HL-60/S4 treated with phorbol 12-myristate 13-acetate at 8.2 ng/mL for 4 days and 3 days (cell line): ENCODE measurements around the gene SEC14L3.
"Not testable (repeated sequence)": the region's sequence is repeated elsewhere in the genome, so short reads cannot be mapped to it uniquely, and the experiment has no call there.

Experiments
- in situ Hi-C: fragments of 300-500 bp; cut with MboI; formaldehyde crosslinking; loops from 2 replicates; pipeline ENCODE4 v1.15.0; 2022; ENCODE audit warnings: low sequenced_read_pairs

Gene SEC14L3

DNA sequence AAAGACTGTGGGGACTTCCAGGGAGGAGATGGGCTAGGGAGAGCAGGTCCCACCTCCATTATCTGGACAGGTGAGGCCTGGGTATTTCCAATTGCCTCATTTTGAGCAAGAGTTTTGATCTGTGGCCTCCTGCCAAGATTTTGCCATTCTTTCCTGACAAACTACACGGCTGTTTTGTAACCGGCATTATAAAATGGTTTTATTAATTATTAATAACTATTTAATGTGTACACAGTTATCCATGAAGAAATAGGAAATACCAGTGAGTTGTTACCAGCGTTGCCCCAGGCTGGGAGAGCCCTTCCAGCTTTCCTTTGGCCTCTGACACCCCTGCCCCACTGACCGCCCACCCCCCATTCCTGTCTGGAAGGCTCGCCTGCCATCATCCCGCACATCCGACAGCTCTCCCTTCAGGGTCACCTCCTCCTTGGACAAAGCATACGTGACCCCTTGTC lies 14.9 kb upstream of the SEC14L3 start:
- in situ Hi-C loops = loop anchor here (5.0 to 25.0 kb wide), 2 partner anchors 94 to 374 kb away; no protein-coding TSS in a partner anchor

DNA sequence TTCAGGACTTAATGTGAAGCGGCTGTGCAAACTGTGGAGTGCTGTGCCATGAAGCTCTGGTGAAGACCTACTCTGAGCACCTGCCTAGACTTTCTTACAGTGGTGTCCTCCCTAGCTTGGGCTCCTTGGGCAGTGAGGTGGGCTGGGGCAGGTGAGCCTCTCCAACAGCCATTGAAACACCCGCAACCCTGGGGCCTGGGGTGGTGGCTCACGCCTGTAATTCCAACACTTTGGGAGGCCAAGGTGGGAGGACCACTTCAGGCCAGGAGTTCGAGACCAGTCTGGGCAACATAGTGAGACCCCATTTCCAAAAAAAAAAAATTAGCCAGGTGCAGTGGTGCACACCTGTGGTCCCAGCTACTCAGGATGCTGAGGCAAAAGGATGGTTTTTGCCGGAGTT lies 14.3 kb upstream of the SEC14L3 start:
- in situ Hi-C loops = loop anchor here (5.0 to 25.0 kb wide), 2 partner anchors 94 to 374 kb away; no protein-coding TSS in a partner anchor

DNA sequence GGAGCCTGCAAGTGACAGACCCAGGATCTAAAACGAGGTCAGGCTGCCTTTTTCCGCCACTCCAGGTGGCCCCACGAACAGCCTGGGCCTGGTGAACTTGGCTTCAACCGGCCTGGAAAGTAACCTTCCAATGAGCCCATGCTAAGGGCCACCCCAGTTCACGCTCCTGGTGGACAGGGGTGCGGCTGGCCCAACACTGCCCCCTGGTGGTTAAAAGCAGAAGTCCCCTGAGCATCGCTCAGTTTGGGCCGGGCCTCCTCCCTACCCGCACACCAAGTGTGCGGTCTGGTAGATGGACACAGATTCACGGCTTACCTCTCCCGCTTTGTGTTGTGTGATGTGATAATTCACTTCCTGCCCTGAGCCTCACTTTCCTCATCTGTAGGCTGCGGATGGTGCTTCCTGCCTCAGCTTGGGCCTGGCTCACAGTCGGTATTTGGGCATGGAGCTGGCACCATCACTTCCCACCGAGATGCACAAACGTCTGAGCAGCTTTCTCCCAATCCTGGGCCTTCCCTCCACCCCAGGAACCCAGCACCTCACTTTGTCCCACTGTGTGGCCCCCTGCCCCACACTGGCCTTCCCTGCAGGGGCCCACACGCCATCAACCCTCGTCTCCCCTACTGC lies 13.7 kb upstream of the SEC14L3 start:
- in situ Hi-C loops = loop anchor here (5.0 to 25.0 kb wide), 2 partner anchors 93 to 373 kb away; no protein-coding TSS in a partner anchor

DNA sequence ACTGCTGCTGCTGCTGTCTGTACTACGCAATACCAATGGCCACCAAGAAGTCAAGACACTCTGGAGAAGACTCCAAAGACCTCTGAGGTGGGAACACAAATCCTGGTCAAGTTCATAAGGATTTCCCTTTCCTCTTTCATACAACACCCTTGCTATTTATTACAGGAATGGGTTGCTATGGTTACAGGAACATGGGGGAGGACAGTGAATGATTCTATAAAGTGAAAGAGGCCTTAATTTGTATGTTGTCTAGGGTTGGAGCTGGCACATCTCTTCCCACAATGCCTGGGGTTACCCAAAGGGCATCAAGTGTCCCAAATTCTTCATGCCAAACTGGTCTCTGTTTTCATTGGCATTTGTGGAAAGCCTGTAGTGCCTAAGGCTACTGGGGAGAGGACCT lies 11.4 kb upstream of the SEC14L3 start:
- in situ Hi-C loops = loop anchor here (25.0 kb wide), 1 partner anchor 371 kb away; no protein-coding TSS in a partner anchor

DNA sequence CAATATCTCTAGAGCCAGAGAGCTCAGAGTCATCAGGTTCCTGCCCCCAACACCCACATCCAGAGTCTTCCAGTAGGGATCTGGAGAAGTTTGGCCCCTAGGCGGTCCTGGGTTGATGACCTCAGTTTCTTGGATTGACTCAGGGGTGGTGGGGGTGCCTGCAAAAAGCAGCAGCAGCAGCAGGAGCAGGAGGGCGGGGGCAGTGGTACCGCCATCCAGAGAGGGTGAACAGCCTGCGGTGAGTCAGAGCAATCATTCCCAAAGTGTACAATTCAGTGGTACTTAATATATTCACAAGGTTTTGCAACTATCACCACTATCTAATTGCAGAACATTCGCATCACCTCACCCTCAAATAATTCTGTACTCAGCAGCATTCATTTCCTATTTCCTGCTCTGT lies 9.9 kb upstream of the SEC14L3 start:
- in situ Hi-C loops = loop anchor here (25.0 kb wide), 1 partner anchor 369 kb away; no protein-coding TSS in a partner anchor

DNA sequence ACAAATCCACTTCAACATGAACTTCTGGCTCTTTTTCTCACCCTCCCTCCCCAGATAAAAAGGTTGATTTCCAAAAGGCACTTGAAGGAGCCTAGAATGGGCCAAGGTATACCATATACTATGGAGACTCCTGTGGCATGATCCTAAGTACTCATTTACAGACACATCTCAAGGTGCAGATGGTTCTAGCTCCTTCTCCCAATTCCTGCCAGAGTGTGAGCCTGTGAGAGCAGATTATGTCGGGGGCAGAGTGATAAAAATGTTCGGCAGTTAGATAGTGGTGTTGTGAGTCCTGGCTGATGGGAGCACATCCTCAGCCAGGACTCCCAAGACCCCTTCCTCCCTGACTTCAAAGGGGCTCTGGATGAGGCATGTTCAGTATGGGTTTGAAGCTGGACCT lies 8.2 kb upstream of the SEC14L3 start:
- in situ Hi-C loops = loop anchor here (25.0 kb wide), 1 partner anchor 368 kb away; no protein-coding TSS in a partner anchor

DNA sequence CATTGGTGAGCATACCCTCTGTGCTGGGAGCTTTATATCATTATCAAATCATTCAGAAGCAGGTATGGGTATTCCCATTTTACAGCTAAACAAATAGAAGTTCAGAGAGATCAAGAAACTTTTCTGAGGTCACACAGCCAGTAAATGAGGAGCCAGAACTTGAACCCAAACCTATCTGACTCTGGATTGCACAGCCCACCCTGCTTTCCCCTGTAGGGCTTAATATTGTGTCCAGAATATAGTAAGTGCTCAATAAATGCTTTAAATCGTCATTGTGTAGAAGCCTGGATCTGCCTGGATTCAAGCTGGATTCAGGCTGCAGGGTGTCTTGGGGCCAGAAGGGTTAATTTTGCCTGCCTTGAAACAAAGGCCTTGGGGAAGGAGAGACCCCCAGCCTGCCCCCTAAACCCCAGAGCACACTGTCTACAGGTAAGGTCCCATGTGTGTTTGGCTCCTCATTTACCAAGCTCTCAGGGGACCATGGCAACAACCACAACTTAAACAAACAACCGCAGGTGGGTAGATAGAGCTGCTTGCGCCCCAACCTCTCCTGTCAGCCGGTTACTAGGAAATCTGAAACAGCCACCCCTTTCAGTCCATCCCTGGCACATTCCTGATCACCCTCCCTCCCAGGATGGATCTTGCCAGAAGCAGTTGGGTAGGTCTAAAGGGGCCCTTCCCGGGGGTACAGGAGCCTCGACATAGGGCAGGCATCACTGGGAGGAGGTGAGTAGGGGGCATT lies 3.0 kb upstream of the SEC14L3 start:
- in situ Hi-C loops = loop anchor here (25.0 kb wide), 1 partner anchor 363 kb away; no protein-coding TSS in a partner anchor

DNA sequence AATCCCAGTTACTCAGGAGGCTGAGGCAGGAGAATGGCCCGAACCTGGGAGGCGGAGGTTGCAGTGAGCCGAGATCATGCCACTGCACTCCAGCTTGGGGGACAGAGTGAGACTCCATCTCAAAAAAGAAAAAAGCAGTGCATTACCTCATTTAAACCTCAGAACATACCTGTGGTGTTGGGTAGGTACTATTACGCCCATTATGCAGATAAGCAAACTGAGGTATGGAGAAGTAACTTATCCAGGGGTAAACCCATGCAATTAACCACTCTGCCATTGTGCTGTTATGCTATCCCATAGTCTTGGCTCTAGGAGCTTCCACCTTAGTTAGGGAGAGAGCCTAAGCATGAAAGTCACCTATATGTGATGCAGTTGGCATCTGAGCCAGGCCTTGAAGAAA lies 2.3 kb upstream of the SEC14L3 start:
- in situ Hi-C loops = no loop called here

DNA sequence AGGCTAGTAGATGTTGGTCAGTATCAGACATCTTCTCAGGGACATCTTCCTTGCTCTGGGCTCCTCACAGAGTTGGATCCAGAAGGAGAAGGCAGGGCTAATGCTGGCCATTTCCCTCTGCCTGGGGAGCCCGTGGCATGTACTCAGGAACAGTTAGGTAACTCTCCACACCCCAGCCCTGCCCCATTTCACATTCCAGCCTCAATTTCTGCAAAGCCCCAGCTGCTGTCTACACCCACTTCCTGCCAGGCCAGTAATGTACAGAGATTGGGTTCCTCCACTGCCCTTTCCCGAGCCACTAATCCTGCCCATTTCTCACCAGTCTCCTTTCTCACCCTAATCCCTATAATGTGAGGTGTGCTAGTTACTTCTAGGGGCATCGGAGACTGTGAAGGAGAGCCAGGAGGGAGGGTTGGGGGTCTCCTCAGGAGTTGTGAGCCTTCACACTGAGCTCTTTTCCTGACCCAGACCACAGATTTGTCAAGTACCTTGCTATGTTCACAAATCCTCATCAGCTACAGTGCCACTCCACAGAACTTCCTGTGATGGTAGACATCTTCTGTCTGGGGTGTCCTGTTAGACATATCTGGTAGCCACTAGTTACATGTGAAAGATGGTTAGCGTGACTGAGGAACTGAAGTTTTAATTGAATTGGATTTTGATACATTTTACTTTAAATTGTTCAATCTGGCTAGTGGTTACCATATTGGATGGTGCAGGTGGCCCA lies 1.3 kb upstream of the SEC14L3 start:
- in situ Hi-C loops = no loop called here

DNA sequence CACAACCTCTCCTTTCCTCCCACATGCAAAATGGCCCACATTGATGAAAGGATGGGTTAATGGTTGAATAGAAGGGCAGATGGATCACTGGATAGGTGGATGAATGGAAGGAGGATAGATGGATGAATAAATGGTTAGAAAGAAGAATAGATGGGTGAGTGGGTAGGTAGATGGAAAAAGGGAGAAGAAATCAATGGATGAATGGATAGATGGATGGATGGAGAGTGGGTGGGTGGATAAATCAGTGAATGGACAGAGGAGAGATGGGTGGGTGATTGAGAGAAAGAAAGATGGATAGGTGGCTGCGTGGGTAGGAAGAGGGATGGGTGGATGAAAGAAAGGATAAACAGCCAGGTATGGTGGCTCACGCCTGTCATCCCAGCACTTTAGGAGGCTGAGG lies 1.2 kb downstream of the SEC14L3 start:
- in situ Hi-C loops = no loop called here

DNA sequence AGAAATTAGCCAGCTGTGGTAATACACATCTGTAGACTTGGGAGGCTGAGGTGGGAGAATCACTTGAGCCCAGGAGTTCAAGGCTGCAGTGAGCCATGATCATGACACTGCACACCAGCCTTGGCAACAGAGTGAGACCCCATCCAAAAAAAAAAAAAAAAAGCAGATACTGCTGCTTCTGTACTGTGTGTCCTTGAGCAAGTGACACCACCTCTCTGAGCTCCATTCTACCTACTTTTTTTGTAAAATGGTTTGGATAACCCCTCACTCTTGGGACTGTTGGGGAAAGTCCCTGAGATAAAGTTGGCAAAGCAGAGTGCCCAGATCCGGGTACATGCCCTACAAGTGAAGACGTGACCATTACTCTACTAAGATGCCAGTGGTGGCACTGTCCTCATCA lies 2.7 kb downstream of the SEC14L3 start:
- in situ Hi-C loops = no loop called here

DNA sequence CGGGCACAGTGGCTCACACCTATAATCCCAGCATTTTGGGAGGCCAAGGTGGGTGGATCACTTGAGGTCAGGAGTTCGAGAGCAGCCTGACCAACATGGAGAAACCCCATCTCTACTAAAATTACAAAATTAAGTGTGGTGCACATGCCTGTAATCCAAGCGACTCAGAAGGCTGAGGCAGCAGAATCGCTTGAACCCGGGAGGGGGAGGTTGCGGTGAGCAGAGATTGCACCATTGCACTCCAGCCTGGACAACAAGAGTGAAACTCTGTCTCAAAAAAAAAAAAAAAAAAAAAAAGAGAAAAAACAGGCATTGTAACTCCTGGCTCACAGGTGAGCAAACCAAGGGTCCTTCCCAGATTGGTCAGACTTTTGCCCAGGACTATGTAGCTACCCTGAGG lies 11.3 kb downstream of the SEC14L3 start:
- in situ Hi-C loops = not testable (repeated sequence)

DNA sequence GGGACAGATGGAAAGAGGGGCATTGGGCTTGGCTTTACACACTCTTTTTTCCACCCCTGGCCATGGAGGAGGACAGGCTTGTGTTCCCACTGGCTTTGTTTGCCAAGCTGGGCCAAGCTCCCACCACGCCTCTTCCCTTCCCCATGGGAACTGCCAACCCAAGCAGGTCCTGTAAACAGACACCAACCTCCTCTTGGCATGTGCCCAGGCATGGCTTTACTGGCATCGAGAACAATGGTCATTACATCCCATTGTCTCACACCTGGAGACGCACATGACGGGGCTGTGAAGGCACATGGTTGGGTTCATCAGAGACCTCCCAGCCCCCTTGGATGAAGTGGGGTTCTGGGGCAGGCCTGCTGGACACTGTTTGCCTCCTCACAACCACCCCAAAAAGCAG lies 11.7 kb downstream of the SEC14L3 start:
- in situ Hi-C loops = no loop called here

DNA sequence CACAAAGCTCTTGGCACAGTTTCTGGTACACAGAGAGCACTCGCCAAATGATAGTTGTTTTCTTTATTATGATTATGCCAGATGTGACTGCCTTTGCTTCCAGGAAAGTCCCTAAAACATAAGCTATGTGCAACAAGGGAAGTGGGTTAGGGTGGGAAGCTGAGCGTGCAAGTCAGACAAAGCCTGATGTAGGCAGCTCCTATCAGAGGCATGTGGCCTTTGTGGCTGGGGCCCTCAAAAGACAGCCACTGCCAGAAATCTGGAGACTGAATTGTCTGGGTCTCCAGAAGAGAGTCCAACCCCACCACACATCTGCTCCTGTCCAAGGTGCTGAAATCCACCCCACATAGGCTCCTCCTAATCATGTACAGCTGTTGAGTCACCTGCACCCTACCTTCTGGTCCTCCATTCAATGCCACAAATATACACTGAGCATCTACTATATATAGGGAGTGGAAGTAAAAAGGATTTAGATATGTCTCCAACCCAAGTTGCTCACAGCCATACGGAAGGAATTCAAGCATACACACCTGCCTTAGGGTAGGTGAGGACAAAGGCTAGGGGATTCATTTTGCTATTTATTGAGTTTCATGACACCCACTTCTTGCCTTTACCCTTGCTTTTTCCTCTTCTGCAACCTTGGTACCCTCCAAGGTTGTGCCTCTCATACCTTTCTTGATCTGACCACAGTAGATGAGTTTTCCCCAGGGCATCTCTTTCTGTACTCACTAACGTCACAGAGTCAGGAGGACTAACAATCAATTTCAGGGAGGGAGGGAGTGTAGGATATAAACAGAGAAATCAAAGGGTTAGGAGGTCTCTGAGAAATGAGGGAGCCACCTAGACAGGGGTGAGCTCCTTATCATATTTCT lies 12.4 kb downstream of the SEC14L3 start:
- in situ Hi-C loops = no loop called here

DNA sequence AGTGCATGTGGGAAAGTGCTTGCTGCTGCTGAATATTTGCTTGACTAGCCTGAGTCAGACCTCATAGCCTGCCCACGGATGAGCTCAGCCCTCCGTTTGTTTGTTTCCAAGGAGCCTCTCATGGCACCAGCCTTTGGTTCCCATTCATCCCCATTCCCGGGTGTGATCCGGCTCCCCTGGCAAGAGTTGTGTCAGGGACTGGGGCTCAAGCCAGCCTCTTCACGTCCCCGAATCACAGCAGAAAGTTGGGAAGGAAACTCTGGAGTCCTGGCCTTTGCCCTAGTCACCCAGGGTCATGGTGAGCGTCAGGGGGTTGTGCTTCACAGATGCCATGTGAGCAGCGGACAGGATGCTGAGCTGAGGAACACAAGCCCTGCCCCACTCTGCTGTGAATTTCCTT lies 13.8 kb downstream of the SEC14L3 start:
- in situ Hi-C loops = no loop called here

DNA sequence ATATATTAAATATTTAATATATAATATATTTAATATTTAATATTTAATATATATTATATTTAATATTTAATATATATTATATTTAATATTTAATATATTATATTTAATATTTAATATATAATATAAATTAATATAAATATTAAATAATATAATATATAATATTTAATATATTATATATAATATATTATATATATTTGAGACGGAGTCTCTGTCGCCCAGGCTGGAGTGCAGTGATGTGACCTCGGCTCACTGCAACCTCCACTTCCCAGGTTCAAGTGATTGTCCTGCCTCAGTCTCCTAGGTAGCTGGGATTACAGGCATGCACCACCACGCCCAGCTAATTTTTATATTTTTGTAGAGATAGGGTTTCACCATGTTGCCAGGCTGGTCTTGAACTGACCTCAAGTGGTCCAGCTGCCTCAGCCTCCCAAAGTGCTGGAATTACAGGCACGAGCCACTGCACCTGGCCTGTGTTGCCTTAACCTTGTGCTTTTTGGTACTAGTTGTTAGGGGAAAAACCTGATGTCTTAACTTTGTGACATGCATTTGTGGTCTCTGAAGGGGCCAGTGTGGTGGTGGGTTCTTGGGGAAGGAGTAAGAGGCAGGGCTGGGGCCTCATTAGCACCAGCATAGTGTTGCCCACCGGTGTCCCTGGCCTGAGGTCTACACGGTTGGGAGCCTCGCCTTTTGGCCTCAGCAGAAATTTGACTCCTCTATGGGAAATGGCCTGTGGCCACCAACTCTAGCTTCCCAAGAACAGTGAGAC lies 16.6 kb downstream of the SEC14L3 start:
- in situ Hi-C loops = no loop called here

DNA sequence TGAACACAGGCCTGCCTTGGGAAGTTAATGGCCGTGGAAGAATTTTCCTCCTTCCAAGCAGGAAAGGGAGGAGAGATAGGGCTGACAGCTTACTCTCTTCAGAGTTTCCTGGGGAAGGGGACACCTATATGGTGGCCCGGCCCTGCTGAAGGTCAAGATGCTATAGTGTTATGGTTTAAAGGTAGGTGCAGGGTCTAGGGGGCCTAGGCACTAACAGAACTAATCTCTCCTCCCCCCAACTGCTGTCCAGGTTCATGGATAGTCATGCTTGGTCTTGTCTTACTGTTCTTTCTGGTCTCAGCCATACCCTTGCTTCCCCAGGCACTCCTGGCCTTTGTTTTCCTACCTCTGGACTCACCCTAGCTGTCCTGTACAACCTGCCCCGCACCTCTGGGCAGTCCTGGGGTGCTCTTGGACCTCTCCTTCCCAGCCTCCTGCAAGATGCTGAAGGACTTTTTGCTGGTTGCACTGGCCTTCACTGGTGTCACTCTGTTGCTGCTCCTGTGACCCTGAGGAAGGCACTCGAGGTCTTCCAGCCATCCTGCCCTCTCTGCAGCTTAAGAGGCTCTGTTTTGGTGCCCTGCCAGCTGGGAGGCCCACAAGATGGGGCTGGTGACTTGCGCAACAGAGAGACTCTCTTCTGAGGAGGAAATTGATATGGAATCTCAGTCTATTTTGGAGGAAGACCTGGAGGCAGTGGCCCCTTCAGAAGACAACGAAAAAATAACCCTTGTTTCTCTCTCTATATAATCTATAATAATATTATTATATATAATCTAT lies 17.9 kb downstream of the SEC14L3 start:
- in situ Hi-C loops = no loop called here

DNA sequence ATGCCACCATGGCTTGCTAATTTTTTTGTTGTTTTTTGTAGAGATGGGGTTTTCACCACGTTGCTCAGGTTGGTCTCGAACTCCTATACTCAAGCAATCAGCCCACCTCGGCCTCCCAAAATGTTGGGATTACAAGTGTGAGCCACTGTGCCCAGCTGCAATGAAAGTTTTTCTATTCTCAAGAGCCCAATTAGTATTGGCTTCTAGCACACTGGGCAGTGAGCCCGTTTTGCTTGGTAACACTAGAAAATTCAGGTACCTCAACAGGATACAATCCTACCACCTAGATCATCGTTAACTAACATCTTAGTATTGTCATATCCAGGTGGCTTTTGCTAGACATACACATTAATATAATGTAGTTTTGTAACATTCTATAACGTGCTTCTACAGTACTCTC lies 19.0 kb downstream of the SEC14L3 start:
- in situ Hi-C loops = no loop called here

DNA sequence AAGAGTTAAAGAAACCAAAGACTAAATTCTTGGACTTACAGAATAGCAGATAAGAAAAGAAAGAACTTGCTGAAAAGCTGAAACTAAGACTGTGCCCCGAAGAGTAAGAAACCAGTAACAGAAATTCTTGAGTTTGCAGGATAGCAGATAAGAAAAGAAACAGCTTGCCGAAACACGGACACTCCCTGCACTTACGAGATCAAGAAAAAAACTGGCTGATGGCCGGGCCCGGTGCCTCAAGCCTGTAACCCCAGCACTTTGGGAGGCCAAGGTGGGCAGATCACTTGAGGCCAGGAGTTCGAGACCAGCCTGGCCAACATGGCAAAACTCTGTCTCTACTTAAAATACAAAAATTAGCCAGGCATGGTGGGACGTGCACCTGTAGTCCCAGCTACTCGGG lies 20.3 kb downstream of the SEC14L3 start:
- in situ Hi-C loops = not testable (repeated sequence)
